Stimulated activated CD8-positive, alpha-beta memory T cell treated with anti-CD3 and anti-CD28 coated beads, Interleukin-4, amount 100 ng/mL, for 48 hours (primary cell): ENCODE measurements around the gene SULT4A1.

Experiments used
- DNase-seq: peaks from one replicate; pipeline ENCODE4 v3.0.0-alpha.2; 2020

The SULT4A1 gene

GRCh38 chr22:43843783-43844530, 18.4 kb downstream of the SULT4A1 start:
- no peak for DNase-seq

- DNase-seq = no peak
Observed at GRCh38 chr22:43841742-43842141, 20.6 kb downstream of the SULT4A1 start.

GRCh38 chr22:43840851-43841250, 21.5 kb downstream of the SULT4A1 start:
- no peak for DNase-seq

GRCh38 chr22:43840431-43840830, 21.9 kb downstream of the SULT4A1 start:
- DNase-seq = no peak

GRCh38 chr22:43839781-43840180, 22.5 kb downstream of the SULT4A1 start:
- no peak for DNase-seq

GRCh38 chr22:43838571-43839307, 23.6 kb downstream of the SULT4A1 start:
- DNase-seq = no peak

- no peak for DNase-seq
Observed at GRCh38 chr22:43838161-43838560, 24.2 kb downstream of the SULT4A1 start.

- DNase-seq = no peak
Observed at GRCh38 chr22:43837666-43838065, 24.6 kb downstream of the SULT4A1 start.

- DNase-seq = no peak
Observed at GRCh38 chr22:43835736-43836135, 26.6 kb downstream of the SULT4A1 start.

- no peak for DNase-seq
Observed at GRCh38 chr22:43835166-43835565, 27.1 kb downstream of the SULT4A1 start.

GRCh38 chr22:43833286-43834240, 28.8 kb downstream of the SULT4A1 start:
- no peak for DNase-seq

GRCh38 chr22:43832393-43833265, 29.7 kb downstream of the SULT4A1 start:
- DNase-seq = no peak

- no peak for DNase-seq
Observed at GRCh38 chr22:43831561-43832392, 30.5 kb downstream of the SULT4A1 start.

- DNase-seq = no peak
Observed at GRCh38 chr22:43830931-43831560, 31.3 kb downstream of the SULT4A1 start.

GRCh38 chr22:43829904-43830851, 32.1 kb downstream of the SULT4A1 start:
- DNase-seq = no peak

- DNase-seq = no peak
Observed at GRCh38 chr22:43828998-43829782, 33.1 kb downstream of the SULT4A1 start.

GRCh38 chr22:43828725-43828997, 33.7 kb downstream of the SULT4A1 start:
- DNase-seq = no peak

- no peak for DNase-seq
Observed at GRCh38 chr22:43827926-43828724, 34.2 kb downstream of the SULT4A1 start.
